HepG2 (cell line): Measurements from ENCODE around the gene CXCL17. TPM values are rescaled to one million over a fixed set of nuclear protein-coding genes. Genes with fewer than 3 reads are reported as not detected.

Experiments
- AKAP8 ChIP-seq: sonication (generic); formaldehyde crosslinking; IDR thresholded peaks from 2 replicates; pipeline ENCODE4 v1.5.1; 2020; ENCODE audit warnings: mild to moderate bottlenecking, missing genetic modification reagents
- ARID2 ChIP-seq: sonication (generic); formaldehyde crosslinking; IDR thresholded peaks from 2 replicates; pipeline ENCODE4 v1.8.1; 2022; ENCODE audit warnings: mild to moderate bottlenecking, missing genetic modification reagents, borderline replicate concordance
- EP300 ChIP-seq, 3 experiments: sonication (generic) in 1 of 3; formaldehyde crosslinking in 1 of 3; IDR thresholded peaks; 2 replicates each; pipeline versions ENCODE4 v1.5.1 to v1.6.1; 2011 to 2020; ENCODE audit warnings: low read depth in 2 of 3, low read length in 2 of 3, borderline replicate concordance in 1 of 3, improper control_type of control experiment in 1 of 3, mild to moderate bottlenecking in 1 of 3, missing genetic modification reagents in 1 of 3, moderate library complexity in 1 of 3
- GMEB2 ChIP-seq: IDR thresholded peaks from 2 replicates; pipeline ENCODE4 v1.6.1; 2016; ENCODE audit warnings: missing biosample characterization, missing genetic modification reagents, low read depth
- ISL2 ChIP-seq: sonication (generic); formaldehyde crosslinking; IDR thresholded peaks from 2 replicates; pipeline ENCODE4 v1.5.0; 2020; ENCODE audit warnings: missing genetic modification reagents
- KLF12 ChIP-seq: sonication (generic); formaldehyde crosslinking; IDR thresholded peaks from 2 replicates; pipeline ENCODE4 v1.4.0; 2020; ENCODE audit warnings: missing genetic modification reagents, borderline replicate concordance
- MEIS2 ChIP-seq: sonication (generic); formaldehyde crosslinking; IDR thresholded peaks from 2 replicates; pipeline ENCODE4 v1.9.0; 2021; ENCODE audit warnings: mild to moderate bottlenecking, missing genetic modification reagents
- REPIN1 ChIP-seq: sonication (generic); formaldehyde crosslinking; IDR thresholded peaks from 2 replicates; pipeline ENCODE4 v1.8.0; 2022; ENCODE audit warnings: missing genetic modification reagents, low read depth, mild to moderate bottlenecking, borderline replicate concordance
- SAP130 ChIP-seq: IDR thresholded peaks from 2 replicates; pipeline ENCODE4 v1.6.1; 2016; ENCODE audit warnings: low read depth
- TRAFD1 ChIP-seq: sonication (generic); formaldehyde crosslinking; IDR thresholded peaks from 2 replicates; pipeline ENCODE4 v1.5.1; 2020; ENCODE audit warnings: missing genetic modification reagents, mild to moderate bottlenecking, borderline replicate concordance
- ZBTB40 ChIP-seq, 2 experiments: fragments of 450-650 bp in 1 of 2; sonication (generic) in 1 of 2; formaldehyde crosslinking in 1 of 2; IDR thresholded peaks; 2 replicates each; pipeline versions ENCODE4 v1.6.1 to v1.8.0; 2016 to 2022; ENCODE audit warnings: antibody characterized with exemption in 1 of 2, mild to moderate bottlenecking in 1 of 2, missing genetic modification reagents in 1 of 2
- ZMAT5 ChIP-seq: sonication (generic); formaldehyde crosslinking; IDR thresholded peaks from 2 replicates; pipeline ENCODE4 v1.5.0; 2020; ENCODE audit warnings: mild to moderate bottlenecking, low read depth, missing genetic modification reagents, borderline replicate concordance
- ZNF678 ChIP-seq: sonication (generic); formaldehyde crosslinking; IDR thresholded peaks from 2 replicates; pipeline ENCODE4 v1.4.0; 2020; ENCODE audit warnings: mild to moderate bottlenecking, missing genetic modification reagents
- ZNF841 ChIP-seq: sonication (generic); formaldehyde crosslinking; IDR thresholded peaks from 2 replicates; pipeline ENCODE4 v1.8.1; 2023; ENCODE audit warnings: missing genetic modification reagents, borderline replicate concordance
- ZNF878 ChIP-seq: sonication (generic); formaldehyde crosslinking; IDR thresholded peaks from 2 replicates; pipeline ENCODE4 v1.8.1; 2023; ENCODE audit warnings: mild to moderate bottlenecking, missing genetic modification reagents, moderate library complexity
- polyA plus RNA-seq, 8 experiments: library from polyadenylated mRNA; depleted of rRNA in 3 of 8; stranded (reverse) in 7 of 8; unstranded in 1 of 8; fragments of >200 nt; fragmentation: Illumina TruSeq in 4 of 8; extraction: Trizol in 4 of 8; gene quantifications; 2 replicates each; pipeline versions ENCODE4 v1.2.1 to v1.2.3, GENCODE V29; 2011 to 2016; ENCODE audit warnings: low read depth in 4 of 8, missing spikeins in 1 of 8, mixed read lengths in 1 of 8; ENCODE audit not compliant: insufficient read depth in 1 of 8
- total RNA-seq, 5 experiments: library from RNA; depleted of rRNA; stranded (reverse); fragments of >200 nt; fragmentation: Illumina TruSeq; extraction: Trizol; gene quantifications; 2 replicates each; pipeline ENCODE4 v1.2.3, GENCODE V29; 2016; ENCODE audit warnings: low read depth in 1 of 5

Gene CXCL17
- total and polyA plus RNA-seq, 2 of the 13 experiments (the other 11 are each of a cell fraction or from before 2014, with no cell fraction given) = 0.12 TPM; not detected in 1

GRCh38 chr19:42440357-42441048 is 2.2 kb downstream of the CXCL17 start (continued):
- TF ChIP-seq ZNF841 (CRISPR knock-in tag) = no peak
- no peak for TF ChIP-seq AKAP8 (CRISPR knock-in tag)
- 0 out of 2 replicates have a peak, but pooled peaks have one; percentile 47 for TF ChIP-seq TRAFD1
- no peak for TF ChIP-seq MEIS2
- no peak for TF ChIP-seq ISL2 (CRISPR knock-in tag)
- no peak for TF ChIP-seq GMEB2 (CRISPR knock-in tag)
- no peak for TF ChIP-seq ZNF878
- no peak for TF ChIP-seq REPIN1 (CRISPR knock-in tag)
- TF ChIP-seq KLF12 = 0 out of 2 replicates have a peak, but pooled peaks have one; percentile 44
- no peak for TF ChIP-seq ZBTB40 (IDR thresholded peaks at IDR 0.05)
- no peak for TF ChIP-seq ZBTB40 (CRISPR knock-in tag; IDR thresholded peaks at IDR 0.05)
- TF ChIP-seq ZMAT5 = no peak
- TF ChIP-seq ARID2 (CRISPR knock-in tag) = no peak
- TF ChIP-seq EP300 (IDR thresholded peaks at IDR 0.05; ENCODE audit: low read depth in 2 of 2, low read length in 2 of 2) = no peak
- no peak for TF ChIP-seq EP300 (CRISPR knock-in tag; IDR thresholded peaks at IDR 0.05; ENCODE audit: borderline replicate concordance)
- 0 out of 2 replicates have a peak, but pooled peaks have one; percentile 15 for TF ChIP-seq SAP130 (CRISPR knock-in tag)
- no peak for TF ChIP-seq ZNF678
